HCT116 (cell line): ENCODE data around the gene GPNMB.

Experiments used
- EZH2 ChIP-seq: fragments of 200-600 bp; sonication (generic); IDR thresholded peaks from 2 replicates; pipeline ENCODE4 v1.6.1; 2017; ENCODE audit warnings: antibody characterized with exemption, mixed run types
- JUND ChIP-seq: IDR thresholded peaks from 2 replicates; pipeline ENCODE4 v1.6.1; 2012
- POLR2A ChIP-seq: IDR thresholded peaks from 2 replicates; pipeline ENCODE4 v1.7.0; 2011; ENCODE audit warnings: borderline replicate concordance; ENCODE audit not compliant: insufficient read depth, insufficient read length; ENCODE audit errors: extremely low read depth
- POLR2AphosphoS5 ChIP-seq: IDR thresholded peaks from 2 replicates; pipeline ENCODE4 v1.6.1; 2011; ENCODE audit warnings: mild to moderate bottlenecking, low read depth, low read length, moderate library complexity
- RAD21 ChIP-seq: IDR thresholded peaks from 2 replicates; pipeline ENCODE4 v1.6.1; 2012; ENCODE audit warnings: low read depth, mild to moderate bottlenecking
- SP1 ChIP-seq: IDR thresholded peaks from 2 replicates; pipeline ENCODE4 v1.6.1; 2012; ENCODE audit warnings: low read depth
- YY1 ChIP-seq: IDR thresholded peaks from 2 replicates; pipeline ENCODE4 v1.6.1; 2011; ENCODE audit warnings: low read length, low read depth, moderate library complexity, mild to moderate bottlenecking; ENCODE audit not compliant: insufficient replicate concordance; ENCODE audit errors: extremely low read depth
- TF ChIP-seq, protein P1 (sequence below), 3 experiments: fragments of 200-600 bp in 1 of 3; sonication (generic) in 1 of 3; IDR thresholded peaks in 2 of 3; conservative IDR thresholded peaks in 1 of 3; 2 replicates each; pipeline ENCODE4 v1.5.1; 2012 to 2017; ENCODE audit warnings: low read depth in 2 of 3, low read length in 2 of 3, antibody characterized with exemption in 1 of 3, borderline replicate concordance in 1 of 3, control low read depth in 1 of 3, mild to moderate bottlenecking in 1 of 3, mixed read lengths in 1 of 3, mixed run types in 1 of 3, moderate library complexity in 1 of 3; ENCODE audit not compliant: insufficient read depth in 1 of 3
- TF ChIP-seq, protein P2 (sequence below): IDR thresholded peaks from 2 replicates; pipeline ENCODE4 v1.6.1; 2012
- TF ChIP-seq, protein P3 (sequence below): IDR thresholded peaks from 2 replicates; pipeline ENCODE4 v1.6.1; 2012
- TF ChIP-seq, protein P4 (sequence below): IDR thresholded peaks from 2 replicates; pipeline ENCODE4 v1.6.1; 2012; ENCODE audit warnings: low read depth

DNA sequence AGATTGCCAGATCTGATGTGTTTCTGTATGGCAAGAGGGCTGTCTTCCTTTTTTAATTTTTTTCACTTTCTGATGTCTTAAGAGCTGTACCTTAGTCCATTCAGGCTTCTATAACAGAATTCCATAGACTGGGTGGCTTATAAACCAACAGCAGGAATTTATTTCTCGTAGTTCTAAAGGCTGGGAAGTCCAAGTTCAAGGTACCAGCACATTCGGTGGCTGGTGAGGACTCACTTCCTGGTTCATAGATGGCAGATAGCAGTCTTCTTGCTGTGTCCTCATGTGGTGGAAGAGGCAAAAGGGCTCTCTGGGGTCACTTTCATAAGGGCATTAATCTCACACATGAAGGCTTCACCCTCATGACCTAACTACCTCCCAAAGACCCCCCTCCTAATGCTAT, 20.8 kb downstream of the GPNMB start:
- TF ChIP-seq, protein P1, sequence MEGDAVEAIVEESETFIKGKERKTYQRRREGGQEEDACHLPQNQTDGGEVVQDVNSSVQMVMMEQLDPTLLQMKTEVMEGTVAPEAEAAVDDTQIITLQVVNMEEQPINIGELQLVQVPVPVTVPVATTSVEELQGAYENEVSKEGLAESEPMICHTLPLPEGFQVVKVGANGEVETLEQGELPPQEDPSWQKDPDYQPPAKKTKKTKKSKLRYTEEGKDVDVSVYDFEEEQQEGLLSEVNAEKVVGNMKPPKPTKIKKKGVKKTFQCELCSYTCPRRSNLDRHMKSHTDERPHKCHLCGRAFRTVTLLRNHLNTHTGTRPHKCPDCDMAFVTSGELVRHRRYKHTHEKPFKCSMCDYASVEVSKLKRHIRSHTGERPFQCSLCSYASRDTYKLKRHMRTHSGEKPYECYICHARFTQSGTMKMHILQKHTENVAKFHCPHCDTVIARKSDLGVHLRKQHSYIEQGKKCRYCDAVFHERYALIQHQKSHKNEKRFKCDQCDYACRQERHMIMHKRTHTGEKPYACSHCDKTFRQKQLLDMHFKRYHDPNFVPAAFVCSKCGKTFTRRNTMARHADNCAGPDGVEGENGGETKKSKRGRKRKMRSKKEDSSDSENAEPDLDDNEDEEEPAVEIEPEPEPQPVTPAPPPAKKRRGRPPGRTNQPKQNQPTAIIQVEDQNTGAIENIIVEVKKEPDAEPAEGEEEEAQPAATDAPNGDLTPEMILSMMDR (IDR thresholded peaks at IDR 0.05 in 2 of 3, conservative IDR thresholded peaks at IDR 0.05 in 1 of 3; ENCODE audit: borderline replicate concordance in 1 of 3, insufficient read depth in 1 of 3, low read depth in 2 of 3, low read length in 2 of 3), result no peak
- TF ChIP-seq POLR2A (no peak), POLR2AphosphoS5 (no peak), RAD21 (no peak), SP1 (no peak), EZH2 (no peak), JUND (no peak), YY1 (no peak)
- TF ChIP-seq, protein P2, sequence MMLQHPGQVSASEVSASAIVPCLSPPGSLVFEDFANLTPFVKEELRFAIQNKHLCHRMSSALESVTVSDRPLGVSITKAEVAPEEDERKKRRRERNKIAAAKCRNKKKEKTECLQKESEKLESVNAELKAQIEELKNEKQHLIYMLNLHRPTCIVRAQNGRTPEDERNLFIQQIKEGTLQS, result no peak
- TF ChIP-seq, protein P3, sequence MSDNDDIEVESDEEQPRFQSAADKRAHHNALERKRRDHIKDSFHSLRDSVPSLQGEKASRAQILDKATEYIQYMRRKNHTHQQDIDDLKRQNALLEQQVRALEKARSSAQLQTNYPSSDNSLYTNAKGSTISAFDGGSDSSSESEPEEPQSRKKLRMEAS, result no peak
- TF ChIP-seq, protein P4, sequence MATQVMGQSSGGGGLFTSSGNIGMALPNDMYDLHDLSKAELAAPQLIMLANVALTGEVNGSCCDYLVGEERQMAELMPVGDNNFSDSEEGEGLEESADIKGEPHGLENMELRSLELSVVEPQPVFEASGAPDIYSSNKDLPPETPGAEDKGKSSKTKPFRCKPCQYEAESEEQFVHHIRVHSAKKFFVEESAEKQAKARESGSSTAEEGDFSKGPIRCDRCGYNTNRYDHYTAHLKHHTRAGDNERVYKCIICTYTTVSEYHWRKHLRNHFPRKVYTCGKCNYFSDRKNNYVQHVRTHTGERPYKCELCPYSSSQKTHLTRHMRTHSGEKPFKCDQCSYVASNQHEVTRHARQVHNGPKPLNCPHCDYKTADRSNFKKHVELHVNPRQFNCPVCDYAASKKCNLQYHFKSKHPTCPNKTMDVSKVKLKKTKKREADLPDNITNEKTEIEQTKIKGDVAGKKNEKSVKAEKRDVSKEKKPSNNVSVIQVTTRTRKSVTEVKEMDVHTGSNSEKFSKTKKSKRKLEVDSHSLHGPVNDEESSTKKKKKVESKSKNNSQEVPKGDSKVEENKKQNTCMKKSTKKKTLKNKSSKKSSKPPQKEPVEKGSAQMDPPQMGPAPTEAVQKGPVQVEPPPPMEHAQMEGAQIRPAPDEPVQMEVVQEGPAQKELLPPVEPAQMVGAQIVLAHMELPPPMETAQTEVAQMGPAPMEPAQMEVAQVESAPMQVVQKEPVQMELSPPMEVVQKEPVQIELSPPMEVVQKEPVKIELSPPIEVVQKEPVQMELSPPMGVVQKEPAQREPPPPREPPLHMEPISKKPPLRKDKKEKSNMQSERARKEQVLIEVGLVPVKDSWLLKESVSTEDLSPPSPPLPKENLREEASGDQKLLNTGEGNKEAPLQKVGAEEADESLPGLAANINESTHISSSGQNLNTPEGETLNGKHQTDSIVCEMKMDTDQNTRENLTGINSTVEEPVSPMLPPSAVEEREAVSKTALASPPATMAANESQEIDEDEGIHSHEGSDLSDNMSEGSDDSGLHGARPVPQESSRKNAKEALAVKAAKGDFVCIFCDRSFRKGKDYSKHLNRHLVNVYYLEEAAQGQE, result no peak
